ENCODE measurements around the gene ENPEP.
"Not testable (repeated sequence)": the region's sequence is repeated elsewhere in the genome, so short reads cannot be mapped to it uniquely, and the experiment has no call there.

Gene ENPEP, protein sequence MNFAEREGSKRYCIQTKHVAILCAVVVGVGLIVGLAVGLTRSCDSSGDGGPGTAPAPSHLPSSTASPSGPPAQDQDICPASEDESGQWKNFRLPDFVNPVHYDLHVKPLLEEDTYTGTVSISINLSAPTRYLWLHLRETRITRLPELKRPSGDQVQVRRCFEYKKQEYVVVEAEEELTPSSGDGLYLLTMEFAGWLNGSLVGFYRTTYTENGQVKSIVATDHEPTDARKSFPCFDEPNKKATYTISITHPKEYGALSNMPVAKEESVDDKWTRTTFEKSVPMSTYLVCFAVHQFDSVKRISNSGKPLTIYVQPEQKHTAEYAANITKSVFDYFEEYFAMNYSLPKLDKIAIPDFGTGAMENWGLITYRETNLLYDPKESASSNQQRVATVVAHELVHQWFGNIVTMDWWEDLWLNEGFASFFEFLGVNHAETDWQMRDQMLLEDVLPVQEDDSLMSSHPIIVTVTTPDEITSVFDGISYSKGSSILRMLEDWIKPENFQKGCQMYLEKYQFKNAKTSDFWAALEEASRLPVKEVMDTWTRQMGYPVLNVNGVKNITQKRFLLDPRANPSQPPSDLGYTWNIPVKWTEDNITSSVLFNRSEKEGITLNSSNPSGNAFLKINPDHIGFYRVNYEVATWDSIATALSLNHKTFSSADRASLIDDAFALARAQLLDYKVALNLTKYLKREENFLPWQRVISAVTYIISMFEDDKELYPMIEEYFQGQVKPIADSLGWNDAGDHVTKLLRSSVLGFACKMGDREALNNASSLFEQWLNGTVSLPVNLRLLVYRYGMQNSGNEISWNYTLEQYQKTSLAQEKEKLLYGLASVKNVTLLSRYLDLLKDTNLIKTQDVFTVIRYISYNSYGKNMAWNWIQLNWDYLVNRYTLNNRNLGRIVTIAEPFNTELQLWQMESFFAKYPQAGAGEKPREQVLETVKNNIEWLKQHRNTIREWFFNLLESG

DNA sequence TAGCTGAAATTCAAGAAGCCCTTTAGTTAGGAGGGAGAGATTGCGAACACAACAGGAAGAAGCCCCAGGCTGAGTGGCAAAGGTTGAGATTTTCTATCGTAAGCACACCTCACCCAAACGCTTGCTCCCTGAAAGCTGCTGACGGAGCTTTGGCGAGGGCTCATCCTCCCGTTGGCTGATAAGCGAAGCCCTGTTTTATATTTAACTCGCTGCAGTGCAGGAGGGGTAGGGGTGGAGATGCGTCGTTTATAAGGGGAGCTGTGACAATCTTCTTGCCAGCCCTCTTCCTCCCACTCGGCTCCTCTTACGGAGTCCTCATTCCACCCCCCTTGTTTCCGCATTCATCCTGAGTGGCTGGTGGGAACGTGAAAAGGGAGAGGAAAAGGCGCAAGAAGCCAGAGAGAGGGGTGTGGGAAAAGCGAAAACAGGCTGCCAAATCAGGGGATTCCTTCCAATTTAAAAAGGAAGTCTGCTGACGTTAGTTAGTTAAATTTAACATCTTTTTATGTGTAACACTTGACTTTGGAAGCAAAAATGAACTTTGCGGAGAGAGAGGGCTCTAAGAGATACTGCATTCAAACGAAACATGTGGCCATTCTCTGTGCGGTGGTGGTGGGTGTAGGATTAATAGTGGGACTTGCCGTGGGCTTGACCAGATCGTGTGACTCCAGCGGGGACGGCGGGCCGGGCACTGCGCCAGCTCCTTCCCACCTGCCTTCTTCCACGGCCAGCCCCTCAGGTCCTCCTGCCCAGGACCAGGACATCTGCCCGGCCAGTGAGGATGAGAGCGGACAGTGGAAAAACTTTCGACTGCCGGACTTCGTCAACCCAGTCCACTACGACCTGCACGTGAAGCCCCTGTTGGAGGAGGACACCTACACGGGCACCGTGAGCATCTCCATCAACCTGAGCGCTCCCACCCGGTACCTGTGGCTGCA, at the start of gene ENPEP:
TSS of gene ENPEP (plus strand) at position 275 of the 938 bp plus-strand sequence. CDS start at position 535, 260 bp downstream.
- DNase-seq (ENCODE audit: extremely low read depth in 1 of 2, low read depth in 1 of 2), result no peak

DNA sequence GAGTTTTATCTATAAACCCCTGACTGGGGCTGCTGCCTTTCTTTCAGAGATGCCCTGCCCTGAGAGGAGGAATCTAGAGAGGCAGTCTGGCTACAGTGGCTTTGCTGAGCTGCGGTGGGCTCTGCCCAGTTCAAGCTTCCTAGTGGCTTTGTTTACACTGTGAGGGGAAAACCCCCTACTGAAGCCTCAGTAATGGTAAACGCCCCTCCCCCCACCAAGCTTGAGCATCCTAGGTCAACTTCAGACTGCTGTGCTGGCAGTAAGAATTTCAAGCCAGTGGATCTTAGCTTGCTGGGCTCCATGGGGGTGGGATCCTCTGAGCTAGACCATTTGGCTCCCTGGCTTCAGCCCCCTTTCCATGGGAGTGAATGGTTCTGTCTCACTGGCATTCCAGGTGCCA, 44.1 kb upstream of the ENPEP start:
- DNase-seq (ENCODE audit: extremely low read depth in 1 of 2, low read depth in 1 of 2), result not testable (repeated sequence)

DNA sequence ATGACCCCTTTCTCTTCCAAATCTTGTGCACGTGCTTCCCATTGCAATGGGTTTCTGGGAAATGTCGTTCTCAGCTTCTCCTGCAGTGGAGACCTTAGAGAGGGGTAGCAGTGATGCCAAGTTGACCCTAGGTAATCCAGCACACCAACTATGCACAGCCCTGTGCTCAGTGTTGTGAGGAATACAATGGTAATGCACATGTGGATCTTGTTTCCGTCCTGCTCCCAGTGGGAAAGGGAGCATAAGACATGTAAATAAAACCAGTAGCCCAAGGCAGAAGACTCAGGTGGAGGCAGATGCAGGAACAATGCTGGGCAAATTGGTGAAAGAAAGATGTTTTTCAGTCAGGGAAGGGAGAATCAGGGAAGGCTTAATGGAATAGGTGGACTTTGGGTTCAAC, 38.7 kb upstream of the ENPEP start:
- DNase-seq (ENCODE audit: extremely low read depth in 1 of 2, low read depth in 1 of 2), result not testable (repeated sequence)

DNA sequence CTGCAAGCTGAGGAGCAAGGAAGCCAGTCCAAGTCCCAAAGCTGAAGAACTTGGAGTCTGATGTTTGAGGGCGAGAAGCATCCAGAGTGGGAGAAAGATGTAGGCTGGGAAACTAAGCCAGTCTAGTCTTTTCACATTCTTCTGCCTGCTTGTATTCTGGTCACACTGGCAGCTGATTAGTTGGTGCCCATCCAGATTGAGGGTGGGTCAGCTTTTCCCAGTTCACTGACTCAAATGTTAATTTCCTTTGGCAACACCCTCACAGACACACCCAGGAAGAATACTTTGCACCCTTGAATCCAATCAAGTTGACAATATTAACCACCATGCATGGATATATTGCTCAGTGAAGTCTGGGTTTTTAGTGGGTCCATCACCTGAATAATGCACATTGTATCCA, 36.7 kb upstream of the ENPEP start:
- DNase-seq (ENCODE audit: extremely low read depth in 1 of 2, low read depth in 1 of 2), result not testable (repeated sequence)

DNA sequence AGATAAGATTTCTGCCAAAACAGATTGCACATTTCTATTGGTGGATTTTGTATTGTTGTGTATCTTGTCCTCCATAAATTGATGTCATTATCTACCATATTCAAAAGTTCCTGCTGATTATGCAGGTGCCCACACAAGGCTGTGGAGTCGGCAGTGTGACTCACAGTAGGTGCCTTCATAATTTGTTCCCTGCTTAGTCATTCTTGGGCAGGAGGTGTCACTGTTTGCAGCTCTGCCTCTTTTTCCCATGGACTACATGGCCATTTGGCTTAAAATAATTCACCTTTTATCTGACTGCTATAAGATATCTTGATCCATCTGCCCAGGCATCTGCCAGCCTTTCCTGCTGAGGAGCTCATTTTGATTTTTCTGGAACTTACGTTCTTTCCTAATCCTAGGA, 33.6 kb upstream of the ENPEP start:
- DNase-seq (ENCODE audit: extremely low read depth in 1 of 2, low read depth in 1 of 2), result no peak

DNA sequence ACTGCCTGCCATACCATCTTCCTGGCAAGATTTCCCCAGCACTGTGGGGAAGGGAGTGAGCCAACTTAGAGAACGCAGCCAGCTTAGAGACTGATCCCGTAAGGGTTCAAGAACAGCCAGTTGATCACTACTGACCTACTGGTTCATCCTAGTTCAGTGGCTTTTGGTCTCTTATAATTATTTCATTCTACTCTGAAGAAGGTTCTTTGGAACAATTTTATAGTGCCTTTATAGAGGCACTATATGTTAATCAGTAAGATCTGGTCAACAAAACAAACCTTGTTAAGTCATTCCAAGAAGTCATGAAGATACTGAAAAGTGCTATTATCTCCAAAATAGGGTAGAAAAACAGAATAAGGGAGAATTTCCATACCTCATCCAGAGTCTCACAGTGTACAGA, 33.2 kb upstream of the ENPEP start:
- no peak for DNase-seq (ENCODE audit: extremely low read depth in 1 of 2, low read depth in 1 of 2)

DNA sequence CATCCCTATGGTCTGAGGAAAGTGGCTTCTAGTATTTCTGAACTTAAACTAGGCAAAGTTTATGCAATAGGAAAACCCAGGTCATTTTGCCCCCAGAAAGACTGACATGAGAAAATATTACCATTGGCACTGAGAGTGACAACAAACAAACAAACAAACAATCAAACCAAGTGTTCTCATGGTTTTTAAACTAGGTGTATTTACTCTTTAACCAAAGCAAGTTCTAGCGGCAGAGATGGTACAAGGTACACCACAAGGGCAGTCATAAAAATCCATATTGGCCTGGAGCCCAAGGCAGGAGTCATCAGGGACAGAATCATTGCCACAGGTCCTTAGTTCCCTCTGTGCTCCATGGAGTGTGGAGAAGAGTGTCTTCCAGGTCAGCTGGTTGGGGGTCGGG, 26.0 kb upstream of the ENPEP start:
- DNase-seq (ENCODE audit: extremely low read depth in 1 of 2, low read depth in 1 of 2), result no peak

DNA sequence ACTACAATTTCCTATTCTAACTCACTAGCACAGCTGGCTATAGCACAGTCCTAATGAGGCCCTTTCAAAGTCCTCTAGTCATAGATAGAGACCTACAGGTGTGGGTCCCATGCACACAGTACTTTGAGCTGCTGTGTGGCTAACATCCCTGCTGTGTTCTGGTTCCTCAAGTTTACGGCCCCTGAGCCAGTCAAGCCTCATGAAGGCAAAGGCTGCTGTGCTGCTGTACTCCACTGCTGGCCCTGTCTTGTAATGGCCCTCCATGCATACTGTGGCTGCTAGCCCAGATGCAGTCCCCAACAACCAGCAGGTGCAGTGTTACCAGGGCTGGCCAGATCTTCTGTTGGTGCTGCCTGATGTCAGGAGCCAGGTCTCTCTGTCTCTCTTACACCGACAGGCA, 23.4 kb upstream of the ENPEP start:
- no peak for DNase-seq (ENCODE audit: extremely low read depth in 1 of 2, low read depth in 1 of 2)

DNA sequence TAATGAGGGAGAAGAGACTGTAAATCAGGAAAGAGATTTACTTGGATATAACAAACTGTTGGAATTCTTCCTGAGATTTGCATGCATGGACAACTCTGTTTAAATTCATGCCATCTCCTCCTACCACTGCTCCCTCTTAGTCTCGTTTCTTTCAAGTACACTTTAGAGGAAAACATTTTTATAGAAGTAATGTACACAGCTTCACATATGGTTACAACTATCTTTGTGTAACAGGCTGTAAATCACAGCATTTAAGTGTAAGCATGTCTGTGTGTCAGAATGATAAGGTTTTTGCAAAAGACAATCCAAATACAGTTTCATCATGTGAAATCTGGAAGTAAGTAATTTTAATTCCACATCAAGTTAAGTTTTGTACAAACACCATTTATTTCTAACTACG, 21.5 kb upstream of the ENPEP start:
- no peak for DNase-seq (ENCODE audit: extremely low read depth in 1 of 2, low read depth in 1 of 2)

DNA sequence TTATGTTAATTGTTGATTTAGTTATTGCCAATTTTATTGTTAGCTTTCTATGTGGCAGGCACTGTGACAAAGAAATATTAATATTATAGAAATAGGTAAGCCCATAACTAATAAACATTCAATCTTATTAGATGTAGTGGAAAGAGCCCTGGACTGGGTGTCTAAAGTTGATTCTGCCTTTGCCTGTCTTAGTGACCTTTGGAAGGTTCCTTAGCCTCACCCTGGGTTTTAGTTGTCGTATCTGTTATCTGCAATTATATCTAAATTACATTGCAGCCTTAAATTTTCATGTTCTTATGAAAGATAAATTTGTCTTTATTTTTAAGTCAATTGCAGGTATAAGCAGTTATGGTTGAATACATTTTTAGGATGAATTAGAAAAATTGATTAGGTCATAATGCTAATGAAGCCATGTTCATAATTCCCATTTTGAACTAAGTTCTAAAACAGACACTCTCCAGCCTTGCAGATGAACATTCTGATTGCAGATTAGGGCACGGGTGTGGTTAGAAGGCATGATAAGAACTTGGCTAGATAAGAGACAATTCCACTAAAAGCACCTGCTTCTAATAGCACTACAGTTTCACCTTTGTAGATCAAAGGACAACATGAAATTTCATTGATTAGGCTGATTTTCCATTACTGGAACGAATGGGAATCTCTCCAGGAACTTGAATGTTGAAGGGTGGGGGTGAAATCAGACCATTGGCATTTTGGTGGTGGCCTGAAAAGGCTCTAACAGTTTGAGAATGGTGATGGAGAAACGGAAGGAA, 17.3 kb upstream of the ENPEP start:
- DNase-seq (ENCODE audit: extremely low read depth in 1 of 2, low read depth in 1 of 2), result no peak

DNA sequence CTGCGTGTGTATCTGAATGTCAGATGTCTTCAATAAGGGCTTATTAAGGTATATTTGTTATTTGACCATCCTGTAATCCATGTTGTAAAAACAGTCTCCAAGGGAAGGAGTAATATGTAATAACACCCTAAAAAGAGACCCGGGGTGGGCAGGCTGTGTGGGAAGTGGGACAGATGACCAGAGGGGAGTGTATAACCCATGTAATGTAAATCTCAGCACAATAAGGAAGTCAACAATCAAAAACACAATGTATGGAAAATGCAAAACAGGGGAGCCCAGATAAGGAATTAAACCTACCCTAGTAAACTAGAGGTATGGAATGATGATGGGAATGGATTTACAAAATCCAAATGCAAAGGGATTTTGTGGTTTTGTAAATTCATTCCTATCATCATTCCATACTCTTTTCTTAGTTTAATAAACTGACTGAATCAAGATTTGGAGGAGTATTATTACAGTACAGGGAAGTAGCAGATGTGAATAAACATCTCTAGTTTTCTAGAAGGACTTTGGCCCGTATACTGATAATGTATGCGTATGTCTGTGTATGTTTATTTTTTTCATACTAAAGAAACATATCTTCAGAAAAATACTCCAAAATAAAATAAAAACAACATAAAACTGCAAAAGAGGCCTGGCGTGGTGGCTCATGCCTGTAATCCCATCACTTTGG, 15.7 kb upstream of the ENPEP start:
- DNase-seq (ENCODE audit: extremely low read depth in 1 of 2, low read depth in 1 of 2), result no peak

DNA sequence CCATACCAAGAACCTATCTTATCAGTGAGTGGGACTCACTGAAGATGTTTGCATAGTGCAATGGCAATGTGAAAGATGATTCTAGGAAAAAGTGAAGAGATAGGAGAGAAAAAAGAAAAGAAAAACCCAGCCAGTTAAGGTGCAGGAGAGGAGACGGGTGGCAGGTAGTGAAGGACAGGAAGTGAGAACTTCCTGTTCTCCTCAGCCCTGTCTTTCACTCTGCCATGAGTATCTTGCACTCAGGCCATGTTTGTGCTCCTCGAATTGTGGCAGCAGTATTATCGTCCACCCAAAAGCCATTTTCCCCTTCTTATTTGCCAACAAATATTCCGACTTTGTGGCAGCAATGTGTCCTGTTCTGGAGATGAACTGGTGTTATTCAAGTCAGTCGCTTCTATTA, 8.6 kb upstream of the ENPEP start:
- no peak for DNase-seq (ENCODE audit: extremely low read depth in 1 of 2, low read depth in 1 of 2)

DNA sequence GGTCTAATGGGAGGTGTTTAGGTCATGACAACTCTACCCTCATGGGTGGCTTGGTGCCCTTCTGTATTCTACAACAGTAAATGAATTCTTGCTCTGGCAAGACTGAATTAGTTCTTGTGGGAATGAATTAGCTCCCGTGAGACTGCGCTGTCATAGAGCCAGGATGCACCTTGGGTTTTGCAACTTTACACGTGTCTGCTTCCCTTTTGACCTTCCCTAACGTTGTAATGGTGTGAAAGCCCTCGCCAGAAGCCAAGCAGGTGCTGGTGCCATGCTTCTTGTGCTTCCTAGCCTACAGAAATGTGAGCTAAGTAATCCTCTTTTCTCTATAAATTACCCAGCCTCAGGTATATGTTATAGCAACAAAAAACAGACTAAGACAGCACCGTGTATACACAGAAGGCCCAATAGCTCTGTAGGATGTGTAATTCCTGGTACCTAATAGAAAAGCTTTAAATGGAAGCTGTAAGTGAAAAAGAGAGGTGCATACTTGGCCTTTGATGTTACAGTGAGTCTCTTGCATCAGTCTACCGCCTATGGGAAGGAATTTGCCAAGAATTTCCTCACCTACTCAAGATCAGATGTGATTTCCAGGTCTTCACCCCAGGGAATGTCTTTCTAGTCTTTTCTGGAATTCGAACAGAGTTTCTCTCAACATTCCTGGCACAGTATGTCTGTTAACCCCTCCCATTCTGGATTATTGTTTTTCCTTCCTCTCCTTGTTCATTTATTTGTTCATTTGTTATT, 3.2 kb upstream of the ENPEP start:
- no peak for DNase-seq (ENCODE audit: extremely low read depth in 1 of 2, low read depth in 1 of 2)

DNA sequence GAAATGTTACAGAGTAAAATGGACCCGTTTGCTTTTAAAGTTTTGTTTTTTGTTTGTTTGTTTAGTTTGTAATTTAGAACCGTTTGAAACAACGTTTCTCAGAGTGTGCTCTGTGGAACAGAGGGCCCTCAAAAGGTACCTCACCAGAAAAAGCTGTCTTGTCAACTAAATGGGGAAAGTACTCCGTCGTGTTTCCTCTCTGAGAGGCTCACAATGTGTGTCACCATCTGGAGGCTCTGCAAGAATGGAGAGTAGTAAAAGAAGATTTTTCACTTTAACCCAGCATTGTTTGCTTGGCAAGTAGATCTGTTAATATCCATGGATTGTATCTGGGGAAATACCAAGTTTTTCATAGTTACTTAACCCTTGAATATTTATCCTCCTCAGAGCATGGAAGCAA, 1.5 kb upstream of the ENPEP start:
- no peak for DNase-seq (ENCODE audit: extremely low read depth in 1 of 2, low read depth in 1 of 2)

DNA sequence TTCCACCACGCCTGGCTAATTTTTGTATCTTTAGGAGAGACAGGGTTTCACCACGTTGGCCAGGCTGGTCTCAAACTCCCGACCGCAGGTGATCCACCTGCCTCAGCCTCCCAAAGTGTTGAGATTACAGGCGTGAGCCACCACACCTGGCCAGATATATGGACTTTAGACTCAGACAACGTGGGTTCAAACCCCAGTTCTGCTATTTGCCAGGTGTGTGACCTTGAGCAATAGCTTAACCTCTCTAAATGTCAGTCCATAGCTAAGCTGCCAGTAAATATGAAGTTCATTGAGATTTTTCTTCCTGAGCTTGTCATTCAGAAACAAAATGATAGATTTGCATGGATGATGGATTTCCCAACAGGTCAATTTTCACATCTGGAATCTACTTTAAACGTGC, 875 bp upstream of the ENPEP start:
- DNase-seq (ENCODE audit: extremely low read depth in 1 of 2, low read depth in 1 of 2), result not testable (repeated sequence)

DNA sequence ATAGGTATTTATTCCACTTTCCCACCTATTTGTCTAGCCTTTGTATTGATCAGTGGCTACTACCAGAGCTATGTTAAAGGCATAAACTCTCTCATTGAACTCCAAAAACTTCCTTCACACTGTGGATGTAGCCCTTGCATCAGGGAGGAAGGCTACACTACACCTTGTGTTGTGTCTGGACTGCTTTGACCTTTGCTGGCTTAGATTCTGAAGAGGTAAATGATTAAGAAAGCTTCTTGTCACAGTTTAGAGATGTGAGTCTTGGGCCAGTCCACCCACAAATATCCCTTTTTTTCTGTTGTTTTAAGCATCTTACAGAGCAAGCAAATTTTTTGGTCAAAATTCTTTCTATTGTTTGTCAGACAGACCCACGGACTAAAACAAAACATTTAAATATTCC, 1.9 kb downstream of the ENPEP start:
- DNase-seq (ENCODE audit: extremely low read depth in 1 of 2, low read depth in 1 of 2), result no peak

DNA sequence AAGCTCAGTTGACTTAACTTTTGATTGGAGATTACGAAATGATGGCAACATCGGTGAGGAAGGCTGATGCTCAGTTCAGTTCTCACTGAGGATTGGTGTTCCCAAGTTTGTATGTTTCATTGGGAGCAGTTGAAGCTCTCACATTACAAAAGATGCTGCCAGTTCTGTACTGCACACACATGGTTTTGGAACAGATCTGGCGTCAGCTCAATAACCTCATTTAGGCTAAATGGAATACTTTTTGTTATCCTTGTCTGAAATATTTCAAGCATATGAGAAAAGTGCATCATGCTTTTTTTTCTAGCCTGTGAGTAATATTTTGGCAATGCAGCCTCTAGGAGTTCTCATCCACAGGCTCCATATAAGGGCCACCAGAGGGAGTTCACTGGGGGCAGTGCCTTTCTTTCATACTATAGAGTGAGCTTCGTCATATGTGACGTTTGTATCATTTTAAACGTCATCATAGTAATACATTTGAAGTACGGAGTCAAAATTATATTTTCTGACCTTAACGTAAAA, 4.1 kb downstream of the ENPEP start:
- no peak for DNase-seq (ENCODE audit: extremely low read depth in 1 of 2, low read depth in 1 of 2)

DNA sequence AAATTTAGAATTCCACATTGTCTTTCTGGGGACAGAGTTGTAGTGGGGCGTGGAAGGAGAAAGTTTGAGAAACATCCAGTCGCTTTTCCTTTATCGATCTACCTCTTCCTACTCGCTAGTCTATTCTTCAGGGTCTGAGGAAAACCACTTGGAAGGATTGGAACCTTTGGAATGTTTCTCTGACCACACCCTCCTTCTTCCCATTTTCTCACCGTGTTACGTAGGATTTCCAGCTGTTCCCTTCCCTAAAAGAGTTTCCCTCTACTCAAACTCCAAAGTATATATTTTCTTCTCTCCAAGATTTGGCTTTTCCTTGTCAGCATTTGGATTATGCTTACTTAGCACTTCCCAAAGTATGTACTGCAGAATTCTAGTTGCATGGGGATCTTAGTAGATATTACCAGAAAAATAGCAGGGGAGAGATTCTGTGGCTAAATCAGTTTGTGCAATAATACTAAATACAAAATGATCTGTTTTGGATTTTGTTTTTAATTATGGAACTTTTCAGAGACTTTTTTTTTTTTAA, 4.9 kb downstream of the ENPEP start:
- no peak for DNase-seq (ENCODE audit: extremely low read depth in 1 of 2, low read depth in 1 of 2)
